Ishikawa (cell line): ENCODE results near the gene CRYGD.

Experiments used
- CEBPB ChIP-seq: IDR thresholded peaks from 2 replicates; pipeline ENCODE4 v1.6.1; 2012
- CREB1 ChIP-seq: IDR thresholded peaks from 2 replicates; pipeline ENCODE4 v1.6.1; 2012; ENCODE audit warnings: low read depth
- EGR1 ChIP-seq: IDR thresholded peaks from 2 replicates; pipeline ENCODE4 v1.6.1; 2012
- EP300 ChIP-seq: IDR thresholded peaks from 2 replicates; pipeline ENCODE4 v1.6.1; 2012; ENCODE audit warnings: borderline replicate concordance
- RAD21 ChIP-seq: IDR thresholded peaks from 2 replicates; pipeline ENCODE4 v1.6.1; 2012; ENCODE audit warnings: low read depth
- TAF1 ChIP-seq: IDR thresholded peaks from 2 replicates; pipeline ENCODE4 v1.6.1; 2012; ENCODE audit warnings: low read depth, mild to moderate bottlenecking
- TCF12 ChIP-seq: IDR thresholded peaks from 2 replicates; pipeline ENCODE4 v1.6.1; 2012; ENCODE audit warnings: low read depth
- TEAD4 ChIP-seq: IDR thresholded peaks from 2 replicates; pipeline ENCODE4 v1.6.1; 2012
- TF ChIP-seq, protein P1 (sequence below): IDR thresholded peaks from 2 replicates; pipeline ENCODE4 v1.6.1; 2012
- TF ChIP-seq, protein P2 (sequence below): IDR thresholded peaks from 2 replicates; pipeline ENCODE4 v1.6.1; 2012
- TF ChIP-seq, protein P3 (sequence below): IDR thresholded peaks from 2 replicates; pipeline ENCODE4 v1.6.1; 2012; ENCODE audit warnings: low read depth, mild to moderate bottlenecking

DNA sequence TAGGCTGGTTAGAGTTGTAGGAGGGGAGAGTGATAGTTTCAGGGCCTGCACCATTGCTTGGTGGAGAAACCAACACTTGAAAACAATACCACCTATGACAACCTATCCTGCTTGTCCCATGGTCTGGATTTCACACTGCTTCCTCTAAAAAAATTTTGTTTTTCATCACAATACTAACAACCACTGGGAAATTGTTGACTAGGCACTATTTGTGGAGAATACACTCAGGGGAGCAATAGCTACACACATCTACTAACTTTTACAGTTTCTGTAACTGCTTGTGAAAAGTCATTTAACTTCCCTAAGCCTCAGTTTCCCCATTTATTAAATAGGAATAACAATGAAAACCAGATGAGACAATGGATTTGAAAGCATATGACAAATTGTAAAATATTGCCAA lies 25.8 kb upstream of the CRYGD start:
- TF ChIP-seq CEBPB = no peak
- TF ChIP-seq, protein P1, sequence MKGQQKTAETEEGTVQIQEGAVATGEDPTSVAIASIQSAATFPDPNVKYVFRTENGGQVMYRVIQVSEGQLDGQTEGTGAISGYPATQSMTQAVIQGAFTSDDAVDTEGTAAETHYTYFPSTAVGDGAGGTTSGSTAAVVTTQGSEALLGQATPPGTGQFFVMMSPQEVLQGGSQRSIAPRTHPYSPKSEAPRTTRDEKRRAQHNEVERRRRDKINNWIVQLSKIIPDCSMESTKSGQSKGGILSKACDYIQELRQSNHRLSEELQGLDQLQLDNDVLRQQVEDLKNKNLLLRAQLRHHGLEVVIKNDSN = no peak
- TF ChIP-seq RAD21 = no peak
- no peak for TF ChIP-seq EP300
- TF ChIP-seq, protein P2, sequence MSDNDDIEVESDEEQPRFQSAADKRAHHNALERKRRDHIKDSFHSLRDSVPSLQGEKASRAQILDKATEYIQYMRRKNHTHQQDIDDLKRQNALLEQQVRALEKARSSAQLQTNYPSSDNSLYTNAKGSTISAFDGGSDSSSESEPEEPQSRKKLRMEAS = no peak
- no peak for TF ChIP-seq TAF1
- TF ChIP-seq, protein P3, sequence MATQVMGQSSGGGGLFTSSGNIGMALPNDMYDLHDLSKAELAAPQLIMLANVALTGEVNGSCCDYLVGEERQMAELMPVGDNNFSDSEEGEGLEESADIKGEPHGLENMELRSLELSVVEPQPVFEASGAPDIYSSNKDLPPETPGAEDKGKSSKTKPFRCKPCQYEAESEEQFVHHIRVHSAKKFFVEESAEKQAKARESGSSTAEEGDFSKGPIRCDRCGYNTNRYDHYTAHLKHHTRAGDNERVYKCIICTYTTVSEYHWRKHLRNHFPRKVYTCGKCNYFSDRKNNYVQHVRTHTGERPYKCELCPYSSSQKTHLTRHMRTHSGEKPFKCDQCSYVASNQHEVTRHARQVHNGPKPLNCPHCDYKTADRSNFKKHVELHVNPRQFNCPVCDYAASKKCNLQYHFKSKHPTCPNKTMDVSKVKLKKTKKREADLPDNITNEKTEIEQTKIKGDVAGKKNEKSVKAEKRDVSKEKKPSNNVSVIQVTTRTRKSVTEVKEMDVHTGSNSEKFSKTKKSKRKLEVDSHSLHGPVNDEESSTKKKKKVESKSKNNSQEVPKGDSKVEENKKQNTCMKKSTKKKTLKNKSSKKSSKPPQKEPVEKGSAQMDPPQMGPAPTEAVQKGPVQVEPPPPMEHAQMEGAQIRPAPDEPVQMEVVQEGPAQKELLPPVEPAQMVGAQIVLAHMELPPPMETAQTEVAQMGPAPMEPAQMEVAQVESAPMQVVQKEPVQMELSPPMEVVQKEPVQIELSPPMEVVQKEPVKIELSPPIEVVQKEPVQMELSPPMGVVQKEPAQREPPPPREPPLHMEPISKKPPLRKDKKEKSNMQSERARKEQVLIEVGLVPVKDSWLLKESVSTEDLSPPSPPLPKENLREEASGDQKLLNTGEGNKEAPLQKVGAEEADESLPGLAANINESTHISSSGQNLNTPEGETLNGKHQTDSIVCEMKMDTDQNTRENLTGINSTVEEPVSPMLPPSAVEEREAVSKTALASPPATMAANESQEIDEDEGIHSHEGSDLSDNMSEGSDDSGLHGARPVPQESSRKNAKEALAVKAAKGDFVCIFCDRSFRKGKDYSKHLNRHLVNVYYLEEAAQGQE = no peak
- TF ChIP-seq TEAD4 = no peak
- no peak for TF ChIP-seq EGR1
- TF ChIP-seq CREB1 = no peak
- TF ChIP-seq TCF12 = no peak
